SK-N-SH treated with all-trans-retinoic acid at 6 μM for 48 hours (cell line): ENCODE results near the gene TKTL1.

Experiments used
- ARNTL ChIP-seq: fragments of 450-650 bp; formaldehyde crosslinking; IDR thresholded peaks from 2 replicates; pipeline ENCODE4 v1.5.0; 2020; ENCODE audit warnings: low read depth, mild to moderate bottlenecking, moderate library complexity, borderline replicate concordance
- BACH2 ChIP-seq: fragments of 250-450 bp; sonication (Bioruptor Pico); IDR thresholded peaks from 2 replicates; pipeline ENCODE4 v1.9.0; 2021; ENCODE audit warnings: mild to moderate bottlenecking, borderline replicate concordance
- CSDC2 ChIP-seq: fragments of 250-450 bp; sonication (Bioruptor Pico); IDR thresholded peaks from 2 replicates; pipeline ENCODE4 v1.5.0; 2020; ENCODE audit warnings: mild to moderate bottlenecking, moderate library complexity
- CSRNP3 ChIP-seq: fragments of 250-450 bp; sonication (Bioruptor Pico); IDR thresholded peaks from 2 replicates; pipeline ENCODE4 v1.5.1; 2021; ENCODE audit warnings: mild to moderate bottlenecking, moderate library complexity
- GLIS3 ChIP-seq: fragments of 250-450 bp; sonication (Bioruptor Pico); IDR thresholded peaks from 2 replicates; pipeline ENCODE4 v1.5.0; 2020; ENCODE audit warnings: mild to moderate bottlenecking, moderate library complexity
- ISL1 ChIP-seq: fragments of 250-450 bp; sonication (Bioruptor Pico); IDR thresholded peaks from 2 replicates; pipeline ENCODE4 v2.1.2; 2022; ENCODE audit warnings: mild to moderate bottlenecking, moderate library complexity
- PPARA ChIP-seq: fragments of 250-450 bp; sonication (Bioruptor Pico); IDR thresholded peaks from 2 replicates; pipeline ENCODE4 v1.5.0; 2020; ENCODE audit warnings: mild to moderate bottlenecking, borderline replicate concordance
- RARB ChIP-seq: fragments of 250-450 bp; sonication (Bioruptor Pico); IDR thresholded peaks from 2 replicates; pipeline ENCODE4 v1.8.0; 2021; ENCODE audit warnings: mild to moderate bottlenecking, moderate library complexity
- ZC3H10 ChIP-seq: fragments of 250-450 bp; sonication (Bioruptor Pico); IDR thresholded peaks from 2 replicates; pipeline ENCODE4 v1.5.1; 2021; ENCODE audit warnings: mild to moderate bottlenecking, moderate library complexity
- ZFP3 ChIP-seq: fragments of 250-450 bp; sonication (Bioruptor Pico); IDR thresholded peaks from 2 replicates; pipeline ENCODE4 v1.5.0; 2020; ENCODE audit warnings: mild to moderate bottlenecking, moderate library complexity
- ZFP30 ChIP-seq: fragments of 450-650 bp; formaldehyde crosslinking; IDR thresholded peaks from 2 replicates; pipeline ENCODE4 v1.5.0; 2022; ENCODE audit warnings: mild to moderate bottlenecking, moderate library complexity
- TF ChIP-seq, protein P1 (sequence below): fragments of 250-450 bp; sonication (Bioruptor Pico); IDR thresholded peaks from 2 replicates; pipeline ENCODE4 v1.5.1; 2020; ENCODE audit warnings: low read depth, mild to moderate bottlenecking, moderate library complexity
- TF ChIP-seq, protein P2 (sequence below): fragments of 250-450 bp; sonication (Bioruptor Pico); IDR thresholded peaks from 2 replicates; pipeline ENCODE4 v1.8.0; 2020; ENCODE audit warnings: mild to moderate bottlenecking, moderate library complexity, borderline replicate concordance
- TF ChIP-seq, protein P3 (sequence below): fragments of 250-450 bp; sonication (Bioruptor Pico); IDR thresholded peaks from 2 replicates; pipeline ENCODE4 v1.8.0; 2021; ENCODE audit warnings: low read depth, mild to moderate bottlenecking, moderate library complexity, borderline replicate concordance

DNA sequence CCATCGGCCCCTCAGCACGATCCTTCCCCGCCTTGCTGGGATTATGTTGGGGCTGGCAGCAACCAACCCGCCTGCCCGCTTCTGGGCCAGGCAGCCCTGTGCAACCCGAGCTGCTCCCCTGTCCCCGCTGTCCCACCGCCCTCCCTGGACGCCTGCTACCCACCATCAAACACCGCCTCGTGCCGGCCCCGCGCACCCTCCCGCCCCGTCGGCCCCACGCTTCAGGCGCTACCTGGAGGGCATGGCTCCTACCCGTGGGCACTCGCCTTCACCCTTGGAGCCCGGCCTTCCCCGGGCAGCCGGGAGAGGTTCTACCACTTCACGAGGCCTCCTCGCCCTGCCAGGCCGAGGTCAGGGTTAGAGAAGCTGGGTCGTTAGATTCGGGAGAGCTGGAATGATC lies 37.0 kb downstream of the TKTL1 start:
- TF ChIP-seq CSRNP3: no peak
- no peak for TF ChIP-seq ARNTL (CRISPR knock-in tag)
- TF ChIP-seq ZFP30 (CRISPR knock-in tag): no peak
- TF ChIP-seq ZFP3 (CRISPR knock-in tag): no peak
- TF ChIP-seq, protein P1, sequence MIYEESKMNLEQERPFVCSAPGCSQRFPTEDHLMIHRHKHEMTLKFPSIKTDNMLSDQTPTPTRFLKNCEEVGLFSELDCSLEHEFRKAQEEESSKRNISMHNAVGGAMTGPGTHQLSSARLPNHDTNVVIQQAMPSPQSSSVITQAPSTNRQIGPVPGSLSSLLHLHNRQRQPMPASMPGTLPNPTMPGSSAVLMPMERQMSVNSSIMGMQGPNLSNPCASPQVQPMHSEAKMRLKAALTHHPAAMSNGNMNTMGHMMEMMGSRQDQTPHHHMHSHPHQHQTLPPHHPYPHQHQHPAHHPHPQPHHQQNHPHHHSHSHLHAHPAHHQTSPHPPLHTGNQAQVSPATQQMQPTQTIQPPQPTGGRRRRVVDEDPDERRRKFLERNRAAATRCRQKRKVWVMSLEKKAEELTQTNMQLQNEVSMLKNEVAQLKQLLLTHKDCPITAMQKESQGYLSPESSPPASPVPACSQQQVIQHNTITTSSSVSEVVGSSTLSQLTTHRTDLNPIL (CRISPR knock-in tag): no peak
- TF ChIP-seq, protein P2, sequence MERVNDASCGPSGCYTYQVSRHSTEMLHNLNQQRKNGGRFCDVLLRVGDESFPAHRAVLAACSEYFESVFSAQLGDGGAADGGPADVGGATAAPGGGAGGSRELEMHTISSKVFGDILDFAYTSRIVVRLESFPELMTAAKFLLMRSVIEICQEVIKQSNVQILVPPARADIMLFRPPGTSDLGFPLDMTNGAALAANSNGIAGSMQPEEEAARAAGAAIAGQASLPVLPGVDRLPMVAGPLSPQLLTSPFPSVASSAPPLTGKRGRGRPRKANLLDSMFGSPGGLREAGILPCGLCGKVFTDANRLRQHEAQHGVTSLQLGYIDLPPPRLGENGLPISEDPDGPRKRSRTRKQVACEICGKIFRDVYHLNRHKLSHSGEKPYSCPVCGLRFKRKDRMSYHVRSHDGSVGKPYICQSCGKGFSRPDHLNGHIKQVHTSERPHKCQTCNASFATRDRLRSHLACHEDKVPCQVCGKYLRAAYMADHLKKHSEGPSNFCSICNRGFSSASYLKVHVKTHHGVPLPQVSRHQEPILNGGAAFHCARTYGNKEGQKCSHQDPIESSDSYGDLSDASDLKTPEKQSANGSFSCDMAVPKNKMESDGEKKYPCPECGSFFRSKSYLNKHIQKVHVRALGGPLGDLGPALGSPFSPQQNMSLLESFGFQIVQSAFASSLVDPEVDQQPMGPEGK (CRISPR knock-in tag): no peak
- no peak for TF ChIP-seq CSDC2
- no peak for TF ChIP-seq GLIS3 (CRISPR knock-in tag)
- TF ChIP-seq RARB (CRISPR knock-in tag): no peak
- TF ChIP-seq, protein P3, sequence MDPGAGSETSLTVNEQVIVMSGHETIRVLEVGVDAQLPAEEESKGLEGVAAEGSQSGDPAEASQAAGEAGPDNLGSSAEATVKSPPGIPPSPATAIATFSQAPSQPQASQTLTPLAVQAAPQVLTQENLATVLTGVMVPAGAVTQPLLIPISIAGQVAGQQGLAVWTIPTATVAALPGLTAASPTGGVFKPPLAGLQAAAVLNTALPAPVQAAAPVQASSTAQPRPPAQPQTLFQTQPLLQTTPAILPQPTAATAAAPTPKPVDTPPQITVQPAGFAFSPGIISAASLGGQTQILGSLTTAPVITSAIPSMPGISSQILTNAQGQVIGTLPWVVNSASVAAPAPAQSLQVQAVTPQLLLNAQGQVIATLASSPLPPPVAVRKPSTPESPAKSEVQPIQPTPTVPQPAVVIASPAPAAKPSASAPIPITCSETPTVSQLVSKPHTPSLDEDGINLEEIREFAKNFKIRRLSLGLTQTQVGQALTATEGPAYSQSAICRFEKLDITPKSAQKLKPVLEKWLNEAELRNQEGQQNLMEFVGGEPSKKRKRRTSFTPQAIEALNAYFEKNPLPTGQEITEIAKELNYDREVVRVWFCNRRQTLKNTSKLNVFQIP: no peak
- TF ChIP-seq BACH2 (CRISPR knock-in tag): no peak
- TF ChIP-seq PPARA (CRISPR knock-in tag): no peak
- no peak for TF ChIP-seq ISL1 (CRISPR knock-in tag)
- TF ChIP-seq ZC3H10 (CRISPR knock-in tag): no peak
